ENCODE data around the gene CACNA1C. TPM values are rescaled to one million over a fixed set of nuclear protein-coding genes. Genes with fewer than 3 reads are reported as not detected.

CACNA1C gene
- total RNA-seq, 1 experiment from 2014 or later: 3.7 TPM

- CTCF ChIA-PET: no interaction called here
- no peak for TF ChIP-seq EZH2 (IDR thresholded peaks at IDR 0.05; ENCODE audit: borderline replicate concordance, low read depth, low read length, poor library complexity, severe bottlenecking)
- TF ChIP-seq CTCF (conservative IDR thresholded peaks at IDR 0.05; ENCODE audit: low read depth, low read length): no peak
- Histone ChIP-seq H3K9me3 (ENCODE audit: low read depth, low read length, poor library complexity, severe bottlenecking) (no peaks in the 10 kb centered on the region), H3K36me3 (ENCODE audit: insufficient read depth, low read length, poor library complexity, severe bottlenecking) (no peaks in the 10 kb centered on the region), H3K27me3 (replicated peaks; ENCODE audit: insufficient read depth, low read depth, low read length, poor library complexity) (no peaks in the 10 kb centered on the region), H3K4me1 (ENCODE audit: insufficient read depth, low read length, poor library complexity, severe bottlenecking) (no peaks in the 10 kb centered on the region), H3K4me3 (ENCODE audit: low read depth, low read length, poor library complexity, severe bottlenecking) (no peak overlapping the region), H3K27ac (ENCODE audit: low read depth, low read length, poor library complexity, severe bottlenecking) (no peak overlapping the region)
- intact Hi-C loops (cut with micrococcal nuclease; ENCODE audit: unreplicated experiment): no loop called here
- POLR2A ChIA-PET (ENCODE audit: low non-redundant PET): no interaction called here
- no peak for DNase-seq (ENCODE audit: low spot score)
- no TSS peak for BruUV-seq (replicated peaks)
These were observed 41.8 kb downstream of the CACNA1C start for GRCh38 chr12:2094597-2094996.

GRCh38 chr12:2095878-2096277, 43.1 kb downstream of the CACNA1C start:
- ChIA-PET CTCF (no interaction called here), POLR2A (ENCODE audit: low non-redundant PET) (no interaction called here)
- TF ChIP-seq CTCF (conservative IDR thresholded peaks at IDR 0.05; ENCODE audit: low read depth, low read length) (no peak), EZH2 (IDR thresholded peaks at IDR 0.05; ENCODE audit: borderline replicate concordance, low read depth, low read length, poor library complexity, severe bottlenecking) (no peak)
- Histone ChIP-seq H3K27me3 (replicated peaks; ENCODE audit: insufficient read depth, low read depth, low read length, poor library complexity) (no peaks in the 10 kb centered on the region), H3K4me1 (ENCODE audit: insufficient read depth, low read length, poor library complexity, severe bottlenecking) (no peaks in the 10 kb centered on the region), H3K36me3 (ENCODE audit: insufficient read depth, low read length, poor library complexity, severe bottlenecking) (no peaks in the 10 kb centered on the region), H3K27ac (ENCODE audit: low read depth, low read length, poor library complexity, severe bottlenecking) (no peak overlapping the region), H3K4me3 (ENCODE audit: low read depth, low read length, poor library complexity, severe bottlenecking) (no peak overlapping the region), H3K9me3 (ENCODE audit: low read depth, low read length, poor library complexity, severe bottlenecking) (no peaks in the 10 kb centered on the region)
- intact Hi-C loops (cut with micrococcal nuclease; ENCODE audit: unreplicated experiment): no loop called here
- no peak for DNase-seq (ENCODE audit: low spot score)
- no TSS peak for BruUV-seq (replicated peaks)

GRCh38 chr12:2097617-2098016, 44.8 kb downstream of the CACNA1C start:
- intact Hi-C loops (cut with micrococcal nuclease; ENCODE audit: unreplicated experiment): no loop called here
- no peak for DNase-seq (ENCODE audit: low spot score)
- BruUV-seq (replicated peaks): no TSS peak
- H3K27ac ChIP-seq (ENCODE audit: low read depth, low read length, poor library complexity, severe bottlenecking): no peak overlapping the region
- H3K4me1 ChIP-seq (ENCODE audit: insufficient read depth, low read length, poor library complexity, severe bottlenecking): no peaks in the 10 kb centered on the region
- ChIA-PET CTCF (no interaction called here), POLR2A (ENCODE audit: low non-redundant PET) (no interaction called here)
- H3K27me3 ChIP-seq (replicated peaks; ENCODE audit: insufficient read depth, low read depth, low read length, poor library complexity): no peaks in the 10 kb centered on the region
- H3K4me3 ChIP-seq (ENCODE audit: low read depth, low read length, poor library complexity, severe bottlenecking): no peak overlapping the region
- no peaks in the 10 kb centered on the region for H3K9me3 ChIP-seq (ENCODE audit: low read depth, low read length, poor library complexity, severe bottlenecking)
- H3K36me3 ChIP-seq (ENCODE audit: insufficient read depth, low read length, poor library complexity, severe bottlenecking): no peaks in the 10 kb centered on the region
- TF ChIP-seq EZH2 (IDR thresholded peaks at IDR 0.05; ENCODE audit: borderline replicate concordance, low read depth, low read length, poor library complexity, severe bottlenecking): no peak
- no peak for TF ChIP-seq CTCF (conservative IDR thresholded peaks at IDR 0.05; ENCODE audit: low read depth, low read length)

All from A673 (cell line).